NAMALWA (cell line): ENCODE measurements around the gene DPEP3.
A peak's percentile ranks its signal among the peaks of the same experiment; 100 is the strongest.
"Not testable (repeated sequence)": the region's sequence is repeated elsewhere in the genome, so short reads cannot be mapped to it uniquely, and the experiment has no call there.

Experiments
- DNase-seq: peaks from one replicate; pipeline ENCODE4 v3.0.0-alpha.2; 2015; ENCODE audit warnings: low spot score

Gene DPEP3

DNA sequence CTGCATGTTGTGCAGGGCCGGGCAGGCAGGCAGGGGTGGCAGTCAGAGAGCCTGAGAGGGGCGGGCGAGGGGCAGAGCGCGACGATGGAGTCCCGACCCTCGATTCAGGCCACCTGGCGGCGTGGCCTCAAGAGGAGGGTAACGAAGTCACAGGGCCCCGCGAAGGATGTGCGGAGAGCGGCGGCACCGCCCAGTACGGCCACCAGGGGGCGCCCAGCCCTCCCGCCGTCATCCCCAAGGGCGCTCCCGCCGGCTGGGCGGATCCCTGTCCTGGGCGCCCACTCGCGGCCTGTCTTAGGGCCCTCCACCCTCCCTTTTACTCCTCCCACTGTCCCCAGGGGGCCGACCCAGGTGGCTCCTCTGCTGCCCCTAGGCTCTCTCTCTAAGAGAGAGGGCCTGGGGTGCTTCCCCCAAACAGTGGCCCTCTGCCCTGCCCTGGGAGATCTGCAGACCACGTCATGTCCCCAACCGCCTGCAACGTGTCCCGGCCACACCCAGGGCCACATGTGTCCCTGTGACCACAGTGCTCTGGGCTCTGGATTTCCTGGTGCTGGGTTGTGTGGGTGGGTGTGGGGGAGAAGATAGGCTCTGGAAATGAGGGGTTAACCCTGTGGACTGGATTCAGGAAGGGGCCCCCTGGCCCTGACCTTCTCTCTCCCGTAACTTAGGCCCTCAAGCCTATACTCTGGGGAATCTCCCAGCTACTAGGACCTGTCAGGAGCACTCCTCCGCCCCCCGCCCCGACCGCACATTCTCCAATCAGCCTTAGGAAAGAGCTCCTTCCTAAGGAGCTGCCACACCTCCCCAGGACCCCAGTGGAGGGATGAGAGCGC is 13.1 kb upstream of the DPEP3 start:
- peak; percentile 90 for DNase-seq

DNA sequence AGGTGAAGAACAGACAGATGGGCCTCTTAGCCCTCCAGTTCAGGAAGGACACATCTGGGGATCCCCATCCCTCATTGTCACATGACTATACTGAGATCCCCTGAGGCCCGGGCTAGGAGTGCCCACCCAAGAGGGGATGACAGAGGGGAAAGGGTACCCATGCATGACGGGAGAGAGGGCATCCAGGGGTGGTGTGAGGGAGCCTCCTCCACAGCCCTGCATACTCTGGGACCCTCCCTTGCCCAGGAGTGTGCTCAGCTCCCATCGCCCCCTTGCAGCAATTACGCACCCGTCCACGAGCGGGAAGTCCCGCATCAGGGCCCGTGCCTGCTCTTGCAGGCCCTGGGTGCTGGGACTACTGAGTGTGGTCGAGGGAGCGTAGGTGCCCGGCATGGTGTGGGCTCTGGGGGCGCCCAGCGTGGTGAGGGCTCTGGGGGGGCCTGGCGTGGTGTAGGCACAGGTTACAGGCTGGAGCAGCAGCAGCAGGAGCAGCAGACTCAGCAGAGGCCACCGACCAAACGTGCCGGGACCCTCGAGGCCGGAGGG is 12.4 kb upstream of the DPEP3 start:
- DNase-seq, result no peak

DNA sequence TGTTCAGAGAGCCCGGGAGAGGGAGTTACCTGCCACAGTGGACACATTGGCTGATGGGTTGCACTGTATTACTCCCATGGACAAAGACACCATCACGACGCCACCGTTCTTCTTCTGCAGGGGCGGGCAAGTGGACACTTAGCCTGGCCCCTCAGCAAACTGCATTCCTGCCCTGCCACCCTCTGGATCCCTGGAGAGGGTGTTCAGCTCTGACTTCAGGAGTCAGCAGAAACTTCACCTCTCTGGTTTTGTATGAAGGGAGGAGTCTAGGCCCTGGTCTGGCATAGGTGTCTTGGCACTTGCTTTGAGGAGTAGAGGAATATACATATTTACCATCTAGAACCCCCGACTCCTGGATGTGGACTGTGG is 9.7 kb upstream of the DPEP3 start:
- DNase-seq, result no peak

DNA sequence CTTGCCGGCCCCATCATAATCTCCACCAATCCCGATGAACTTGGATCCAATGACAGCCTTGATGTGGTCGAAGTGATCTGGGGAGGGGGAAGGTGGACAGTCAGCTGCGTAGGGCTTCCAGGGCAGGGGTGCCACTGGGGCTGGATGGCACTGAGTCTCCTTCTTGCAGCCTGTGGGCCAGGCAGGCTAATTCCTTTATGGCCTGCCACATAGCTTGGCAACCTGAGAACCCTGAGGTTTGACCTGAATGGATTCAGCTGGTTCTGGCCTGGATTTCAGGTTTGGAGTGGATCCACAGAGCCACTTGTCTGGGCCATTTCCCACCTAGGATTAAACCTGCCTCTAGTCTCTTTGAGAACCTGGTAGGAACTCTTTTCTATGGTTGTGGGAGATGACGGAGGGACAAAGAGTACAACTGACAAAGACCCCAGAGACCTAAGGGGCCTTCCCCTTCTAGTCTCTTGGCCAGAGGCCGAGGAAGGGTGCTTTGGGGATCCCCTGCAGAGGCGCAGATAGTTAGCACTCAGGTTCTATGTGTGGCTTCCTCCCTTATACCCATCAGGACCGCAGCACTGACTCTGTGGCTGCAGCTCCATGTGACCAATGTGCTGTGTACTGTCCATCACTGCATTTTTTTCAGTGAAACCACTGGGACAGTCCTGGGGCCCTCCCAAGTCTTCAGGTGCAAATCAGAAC is 9.2 kb upstream of the DPEP3 start:
- DNase-seq, result no peak

DNA sequence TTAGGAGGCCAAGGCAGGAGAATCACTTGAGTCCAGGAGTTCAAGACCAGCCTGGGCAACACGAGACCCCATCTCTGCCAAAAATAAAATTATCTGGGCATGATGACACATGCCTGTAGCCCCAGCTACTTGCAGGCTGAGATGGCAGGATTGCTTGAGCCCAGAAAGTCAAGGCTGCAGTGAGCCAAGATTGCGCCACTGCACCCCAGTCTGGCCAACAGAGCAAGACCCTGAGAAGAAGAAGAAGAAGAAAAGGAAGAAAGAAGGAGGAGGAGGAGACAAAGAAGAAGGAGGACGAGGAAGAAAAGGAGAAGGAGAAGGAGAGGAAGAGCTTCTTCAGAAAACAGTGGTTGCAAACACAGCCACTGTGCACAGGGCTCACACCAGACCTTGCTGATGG is 8.4 kb upstream of the DPEP3 start:
- DNase-seq, result no peak

DNA sequence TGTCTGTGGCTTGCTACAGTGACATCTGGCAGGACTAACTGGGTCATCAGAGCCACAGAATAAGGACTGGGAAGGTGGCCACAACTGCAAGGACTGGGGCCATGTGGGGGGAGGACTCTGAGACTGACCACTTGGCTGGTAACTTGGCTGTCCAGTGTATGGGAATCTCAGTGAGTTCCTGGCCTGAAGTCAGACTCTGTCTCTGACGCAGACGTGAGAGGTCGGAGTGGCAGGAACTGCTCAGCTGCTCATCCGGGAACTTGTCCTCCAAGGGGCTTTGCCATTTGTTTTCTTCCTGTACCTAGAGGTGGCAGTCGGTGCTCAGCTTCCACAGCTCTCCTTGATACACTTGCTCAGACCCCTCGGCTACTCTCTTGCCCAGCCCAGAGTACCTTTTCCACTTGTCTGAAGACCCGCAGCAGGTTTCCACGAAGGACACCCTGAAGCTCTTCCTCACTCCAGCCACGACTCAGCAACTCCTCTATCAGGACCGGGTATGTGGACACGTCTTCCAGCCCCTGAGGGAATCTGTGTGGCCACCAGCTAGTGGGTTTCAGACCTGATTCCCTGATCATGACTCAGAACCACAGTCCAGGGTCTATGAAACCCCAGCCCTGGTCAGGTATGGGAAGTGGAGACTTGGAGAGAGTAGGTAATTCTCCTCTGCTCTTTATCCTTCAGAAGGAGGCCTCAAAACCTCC is 7.3 kb upstream of the DPEP3 start:
- DNase-seq, result no peak

DNA sequence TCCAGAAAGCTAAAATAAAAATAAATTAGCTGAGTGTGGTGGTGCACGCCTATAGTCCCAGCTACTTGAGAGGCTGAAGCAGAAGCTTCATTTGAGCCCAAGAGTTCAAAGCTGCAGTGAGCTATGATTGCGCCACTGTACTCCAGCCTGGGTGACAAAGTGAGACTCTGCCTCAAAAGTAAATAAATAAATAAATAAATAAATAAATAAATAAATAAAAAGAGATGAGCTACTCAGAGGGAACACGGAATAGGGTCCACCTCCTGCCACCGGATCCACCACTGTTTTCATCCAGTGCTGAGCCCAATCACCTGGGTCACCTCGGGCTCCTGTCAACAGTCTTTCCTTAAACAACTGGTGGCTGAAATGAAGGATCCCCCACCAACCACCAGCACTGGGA is 6.7 kb upstream of the DPEP3 start:
- no peak for DNase-seq

DNA sequence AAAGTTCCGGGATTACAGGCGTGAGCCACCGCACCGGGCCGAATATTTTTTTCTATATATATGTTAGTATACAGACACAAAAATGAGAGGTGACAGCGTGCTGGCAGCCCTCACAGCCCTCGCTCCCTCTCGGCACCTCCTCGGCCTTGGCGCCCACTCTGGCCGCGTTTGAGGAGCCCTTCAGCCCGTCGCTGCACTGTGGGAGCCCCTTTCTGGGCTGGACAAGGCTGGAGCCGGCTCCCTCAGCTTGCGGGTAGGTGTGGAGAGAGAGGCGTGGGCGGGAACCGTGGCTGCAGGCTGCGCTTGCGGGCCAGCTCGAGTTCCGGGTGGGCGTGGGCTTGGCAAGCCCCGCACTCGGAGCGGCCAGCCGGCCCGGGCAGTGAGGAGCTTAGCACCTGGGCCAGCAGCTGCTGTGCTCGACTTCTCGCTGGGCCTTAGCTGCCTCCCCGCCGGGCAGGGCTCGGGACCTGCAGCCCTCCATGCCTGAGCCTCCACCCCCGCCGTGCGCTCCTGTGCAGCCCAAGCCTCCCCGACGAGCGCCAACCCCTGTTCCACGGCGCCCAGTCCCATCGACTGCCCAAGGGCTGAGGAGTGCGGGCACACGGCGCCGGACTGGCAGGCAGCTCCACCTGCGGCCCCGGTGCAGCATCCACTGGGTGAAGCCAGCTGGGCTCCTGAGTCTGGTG is 1.9 kb upstream of the DPEP3 start:
- no peak for DNase-seq

DNA sequence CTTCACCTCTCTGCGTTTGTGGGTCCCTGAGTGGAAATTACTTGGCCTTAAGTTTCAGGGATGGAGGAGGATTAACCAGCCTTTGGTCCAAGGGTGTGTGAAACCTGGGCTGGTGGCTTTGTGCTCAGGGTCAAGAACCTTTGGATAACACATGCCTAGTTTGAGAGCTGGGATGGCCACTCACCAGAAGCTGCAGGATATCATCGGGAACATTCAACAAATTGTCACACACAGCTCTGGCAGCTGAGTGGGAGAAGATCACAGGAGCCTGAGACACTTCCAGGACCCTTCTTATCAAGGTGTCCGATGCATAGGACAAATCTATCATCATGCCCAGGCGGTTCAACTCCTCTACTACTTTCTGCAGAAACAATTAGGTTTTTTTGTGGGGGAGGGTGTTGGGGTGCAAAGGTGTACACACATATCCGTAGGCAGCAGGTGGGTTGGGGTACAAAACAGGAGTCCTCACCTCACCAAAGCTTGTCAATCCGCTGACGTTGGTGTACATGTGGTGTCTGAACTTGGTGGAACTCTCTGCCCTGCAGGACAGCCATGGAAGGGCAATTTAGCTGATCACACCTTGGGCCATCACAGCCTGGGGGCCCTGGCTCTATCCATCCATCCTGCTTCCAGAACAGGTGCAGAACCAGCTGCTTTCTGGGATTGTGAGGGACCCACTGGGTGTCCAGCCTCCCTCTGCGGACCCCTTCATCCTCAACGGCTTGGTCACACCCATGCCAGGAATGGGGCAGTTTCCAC is 2.7 kb downstream of the DPEP3 start:
- no peak for DNase-seq

DNA sequence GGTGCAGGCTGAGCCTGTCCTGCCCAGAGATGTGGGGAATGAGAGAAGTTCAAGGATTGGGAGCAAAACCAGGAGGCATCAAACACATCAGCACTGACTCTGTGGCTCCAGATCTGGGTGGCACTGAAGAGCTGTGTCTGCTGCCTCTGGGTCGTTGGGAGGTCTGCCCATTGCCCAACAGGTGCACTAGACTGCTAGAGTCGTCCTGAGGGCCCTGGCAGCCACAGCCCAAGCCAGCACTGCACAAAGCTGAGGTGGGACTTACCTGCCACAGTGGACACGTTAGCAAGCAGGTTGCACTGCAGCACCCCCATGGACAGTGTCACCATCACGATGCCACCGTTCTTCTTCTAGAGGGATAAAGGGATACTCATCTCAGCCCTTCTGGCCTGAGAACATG is 3.3 kb downstream of the DPEP3 start:
- DNase-seq, result no peak

DNA sequence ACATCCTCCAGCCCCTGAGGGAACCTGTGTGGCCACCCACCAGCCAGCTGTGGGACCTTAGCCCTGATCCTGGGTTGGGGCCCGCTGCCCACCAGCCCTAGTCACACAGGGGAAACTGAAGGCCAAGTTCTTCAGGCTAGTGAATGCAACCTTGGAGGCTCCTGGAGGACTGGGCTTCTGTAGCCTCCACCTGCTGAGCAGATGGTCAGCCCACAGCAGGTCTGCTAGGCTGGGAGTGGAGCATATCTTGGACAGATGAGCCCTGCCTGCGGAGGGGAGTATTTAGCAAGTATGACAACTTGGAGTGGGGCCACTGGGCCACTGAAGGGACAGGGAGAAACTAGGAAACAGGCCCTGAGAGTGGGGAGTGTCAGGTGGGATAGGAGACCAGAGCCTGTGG is 4.1 kb downstream of the DPEP3 start:
- no peak for DNase-seq

DNA sequence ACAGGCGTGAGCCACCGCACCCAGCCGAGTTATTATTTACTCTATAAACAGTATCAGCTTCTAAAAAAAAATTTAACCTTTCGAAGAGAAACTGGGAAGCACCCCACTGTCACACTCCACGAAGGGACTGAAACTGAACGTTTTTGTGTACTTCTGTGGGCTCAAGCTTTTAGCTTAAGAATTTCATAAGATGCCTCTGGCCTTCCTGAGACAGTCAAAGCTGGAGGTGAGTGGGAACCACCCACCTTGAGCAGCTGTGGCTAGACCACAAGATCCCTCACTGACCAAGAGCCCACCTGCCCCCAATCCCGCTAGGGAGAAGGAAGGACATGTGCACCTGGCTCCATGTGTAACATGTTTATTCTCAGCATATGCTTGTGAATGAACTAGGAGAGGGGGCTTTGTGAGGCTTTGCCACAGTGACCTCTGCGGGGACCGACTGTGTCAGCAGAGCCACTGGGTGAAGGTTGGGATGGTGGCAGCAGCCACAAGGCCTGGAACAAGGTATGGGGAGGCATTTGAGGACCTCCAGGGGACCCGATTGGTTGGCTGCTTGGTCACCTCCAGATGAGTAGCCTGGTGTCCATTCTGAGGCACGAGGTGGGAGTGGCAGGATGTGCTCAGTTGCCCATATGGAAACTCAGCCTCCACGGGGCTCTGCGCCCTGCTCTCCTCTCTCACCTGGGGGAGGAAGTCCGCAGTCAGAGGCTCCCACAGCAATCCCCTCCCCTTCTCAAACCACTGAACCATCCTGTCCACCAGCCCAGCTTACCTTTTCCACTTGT is 4.8 kb downstream of the DPEP3 start:
- DNase-seq, result no peak

DNA sequence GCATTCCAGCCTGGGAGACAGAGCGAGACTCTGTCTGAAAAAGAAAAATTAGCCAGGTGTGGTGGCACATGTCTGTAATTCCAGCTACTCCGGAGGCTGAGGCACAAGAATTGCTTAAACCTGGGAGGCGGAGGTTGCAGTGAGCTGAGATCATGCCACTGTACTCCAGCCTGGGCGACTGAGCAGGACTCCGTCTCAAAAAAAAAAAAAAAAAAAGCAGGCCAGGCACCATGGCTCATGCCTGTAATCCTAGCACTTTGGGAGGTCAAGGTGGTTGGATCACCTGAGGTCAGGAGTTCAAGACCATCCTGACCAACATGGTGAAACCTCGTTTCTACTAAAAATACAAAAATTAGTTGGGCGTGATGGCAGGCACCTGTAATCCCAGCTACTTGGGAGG is 8.0 kb downstream of the DPEP3 start:
- not testable (repeated sequence) for DNase-seq

DNA sequence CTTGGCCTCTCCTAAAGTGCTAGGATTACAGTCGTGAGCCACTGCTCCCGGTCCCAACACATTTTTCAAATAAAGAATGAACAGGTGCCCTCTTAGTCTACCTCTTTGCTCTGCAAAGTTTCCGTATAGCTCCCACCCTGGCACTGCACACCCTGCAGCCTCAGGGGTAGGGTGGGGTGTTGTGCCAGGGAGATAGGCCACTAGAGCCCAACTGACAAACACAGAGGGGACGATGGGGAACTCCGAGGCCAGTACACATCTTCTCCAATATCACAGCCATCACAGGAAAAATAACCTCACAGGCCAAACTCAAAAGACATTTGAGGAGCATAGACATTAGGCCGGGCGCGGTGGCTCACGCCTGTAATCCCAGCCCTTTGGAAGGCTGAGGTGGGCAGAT is 9.2 kb downstream of the DPEP3 start:
- no peak for DNase-seq

DNA sequence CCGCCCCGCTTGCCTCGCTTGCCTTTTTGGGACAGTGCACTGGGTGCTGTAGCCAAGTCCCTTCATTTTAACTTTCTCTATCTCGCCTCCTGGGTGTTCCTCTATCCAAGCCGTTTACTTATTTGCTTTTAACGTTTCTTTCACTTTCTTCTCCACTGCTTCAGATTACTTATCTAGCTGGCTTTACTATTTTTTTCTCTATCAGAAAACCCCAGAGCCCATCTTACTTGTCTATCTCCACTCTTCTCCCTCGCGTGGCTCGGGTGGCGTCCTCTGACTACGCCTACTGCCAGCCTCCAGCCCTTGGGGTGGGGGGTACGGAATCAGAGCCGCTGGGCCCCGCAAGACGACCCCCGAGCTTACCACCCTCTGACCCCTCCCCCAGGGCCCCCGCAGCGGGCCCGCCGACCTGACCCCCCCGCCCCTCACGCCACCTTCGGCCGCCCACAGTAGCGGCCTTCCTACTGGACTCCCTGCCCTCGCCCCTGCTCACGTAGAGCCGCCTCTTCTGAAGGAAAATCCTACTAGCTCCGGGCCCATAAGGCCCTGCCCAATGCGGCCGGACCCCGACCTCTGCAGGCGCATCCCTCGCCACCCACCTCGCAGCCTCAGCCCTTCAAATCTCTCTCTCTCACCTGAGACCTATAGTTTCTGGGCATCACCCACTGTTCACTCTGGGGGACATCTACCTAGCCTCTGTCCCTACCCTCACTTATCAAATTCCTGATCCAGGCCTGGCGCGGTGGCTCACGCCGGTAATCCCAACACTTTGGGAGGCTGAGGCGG is 10.9 kb downstream of the DPEP3 start:
- DNase-seq, result peak; percentile 47

DNA sequence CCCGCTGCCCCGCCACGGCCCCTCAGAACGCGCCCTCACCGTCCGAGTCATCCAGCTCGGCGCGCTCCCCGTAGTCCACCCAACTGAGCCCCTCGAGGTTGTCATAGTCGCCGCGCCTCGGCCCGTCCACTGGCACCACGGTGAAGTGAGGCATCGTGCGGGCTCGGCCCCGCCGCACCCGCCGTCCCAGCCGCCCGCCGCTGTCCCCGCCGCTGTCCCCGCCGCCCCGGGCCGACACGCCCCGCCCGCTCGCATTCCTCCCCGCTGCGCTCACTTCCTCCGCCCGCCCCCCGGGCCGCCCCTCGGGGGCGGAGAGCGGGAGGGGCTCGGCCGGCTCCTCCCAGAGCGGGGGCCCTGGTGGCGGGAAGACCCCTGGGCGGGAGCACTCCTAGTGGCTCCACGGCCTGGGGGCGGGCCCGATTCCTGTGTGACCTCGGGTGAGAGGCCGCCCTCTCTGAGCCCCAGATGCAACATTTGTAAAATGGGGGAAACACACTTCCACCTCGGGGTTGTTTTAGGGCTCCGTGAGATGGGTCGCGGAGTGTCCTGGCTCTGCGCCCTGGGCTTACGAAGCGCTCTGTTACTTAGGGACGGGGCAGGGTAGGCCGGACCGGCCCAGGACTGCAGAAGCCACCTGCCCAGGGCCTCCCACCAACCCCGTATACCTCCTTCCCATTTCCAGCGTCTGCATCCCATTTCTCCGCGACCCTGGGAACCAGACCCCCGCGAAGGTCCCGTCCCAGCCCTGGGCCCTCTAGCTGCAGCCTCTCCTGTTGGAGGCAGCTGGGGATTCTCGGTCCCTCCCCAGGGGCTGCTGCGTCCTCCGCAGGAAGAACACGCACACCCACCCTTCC is 11.7 kb downstream of the DPEP3 start, which contains the start of gene SLC12A4:
TSS of gene SLC12A4 (minus strand) at position 238 of the 854 bp plus-strand sequence. CDS start at position 154, 84 bp downstream.
- peak; percentile 90 for DNase-seq

DNA sequence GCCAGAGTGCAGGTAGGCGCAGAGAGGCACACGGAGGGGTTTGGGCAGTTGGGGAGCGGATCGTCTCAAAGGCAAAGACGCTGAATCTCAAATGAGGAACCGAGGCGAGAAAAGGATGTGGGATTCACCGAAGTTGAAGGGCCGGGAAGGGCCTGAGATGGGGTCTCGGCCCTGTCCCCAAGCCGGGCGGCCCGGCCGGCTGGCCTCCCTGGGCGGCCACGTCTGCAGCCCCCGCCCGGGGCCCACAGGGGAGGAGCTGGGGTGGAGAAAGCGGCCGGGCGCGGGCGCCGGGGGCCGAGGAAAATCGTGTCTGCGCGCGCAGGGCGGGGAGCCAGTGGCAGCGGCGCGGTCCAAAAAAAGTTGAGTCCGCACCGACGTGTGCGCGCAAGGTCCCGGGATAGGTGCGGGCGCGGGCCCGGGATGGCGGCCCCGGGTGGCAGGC is 12.3 kb downstream of the DPEP3 start:
- DNase-seq, result peak; percentile 47

DNA sequence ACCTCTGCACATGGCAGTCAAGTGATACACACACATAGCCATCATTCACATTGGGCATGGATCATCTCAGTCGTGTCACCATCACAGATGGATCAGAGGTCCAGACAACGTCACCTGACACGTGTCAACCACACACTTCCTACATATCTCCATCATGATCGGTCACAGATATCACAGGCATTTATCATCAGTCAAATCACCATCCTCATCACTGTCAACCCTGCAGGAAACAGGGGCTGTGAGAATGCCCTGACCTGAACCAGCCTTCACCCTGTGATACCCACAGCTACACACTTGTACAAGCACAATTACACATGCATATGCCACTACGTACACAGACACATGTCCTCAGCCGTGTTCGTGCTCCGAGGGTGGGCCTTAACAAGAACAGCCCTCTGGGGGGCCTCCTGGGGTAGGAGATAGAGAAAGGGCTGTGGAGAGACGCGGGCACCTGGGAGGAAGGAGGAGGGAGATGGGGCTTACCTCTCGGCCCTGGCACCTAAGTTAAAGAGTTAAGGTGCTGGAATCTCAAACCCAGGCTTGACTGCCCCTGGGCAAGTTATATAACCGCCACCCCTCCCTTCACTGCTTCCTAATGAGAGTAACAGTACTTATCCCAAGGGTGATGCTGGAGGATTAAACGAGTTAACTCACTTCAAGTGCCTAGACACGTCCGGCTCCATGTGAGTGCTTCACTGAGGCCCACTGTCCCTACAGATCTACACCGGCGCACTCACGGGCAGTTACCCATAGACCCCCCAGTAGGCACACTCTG is 12.9 kb downstream of the DPEP3 start:
- DNase-seq, result peak; percentile 45
